GM12865 (cell line): ENCODE data around the gene GPATCH4.

Experiments used
- DNase-seq: peaks from one replicate; pipeline ENCODE4 v3.0.0; 2010; ENCODE audit warnings: low read depth
- H3K4me3 ChIP-seq: 2 replicates; pipeline ENCODE4 v1.5.1; 2011; ENCODE audit warnings: mild to moderate bottlenecking, low read depth, low read length, control low read depth
- TF ChIP-seq, protein P1 (sequence below): IDR thresholded peaks from 2 replicates; pipeline ENCODE4 v1.5.1; 2011; ENCODE audit warnings: low read length, control low read depth, low read depth, inconsistent platforms; ENCODE audit not compliant: insufficient read depth; ENCODE audit errors: missing control alignments

Gene GPATCH4

DNA sequence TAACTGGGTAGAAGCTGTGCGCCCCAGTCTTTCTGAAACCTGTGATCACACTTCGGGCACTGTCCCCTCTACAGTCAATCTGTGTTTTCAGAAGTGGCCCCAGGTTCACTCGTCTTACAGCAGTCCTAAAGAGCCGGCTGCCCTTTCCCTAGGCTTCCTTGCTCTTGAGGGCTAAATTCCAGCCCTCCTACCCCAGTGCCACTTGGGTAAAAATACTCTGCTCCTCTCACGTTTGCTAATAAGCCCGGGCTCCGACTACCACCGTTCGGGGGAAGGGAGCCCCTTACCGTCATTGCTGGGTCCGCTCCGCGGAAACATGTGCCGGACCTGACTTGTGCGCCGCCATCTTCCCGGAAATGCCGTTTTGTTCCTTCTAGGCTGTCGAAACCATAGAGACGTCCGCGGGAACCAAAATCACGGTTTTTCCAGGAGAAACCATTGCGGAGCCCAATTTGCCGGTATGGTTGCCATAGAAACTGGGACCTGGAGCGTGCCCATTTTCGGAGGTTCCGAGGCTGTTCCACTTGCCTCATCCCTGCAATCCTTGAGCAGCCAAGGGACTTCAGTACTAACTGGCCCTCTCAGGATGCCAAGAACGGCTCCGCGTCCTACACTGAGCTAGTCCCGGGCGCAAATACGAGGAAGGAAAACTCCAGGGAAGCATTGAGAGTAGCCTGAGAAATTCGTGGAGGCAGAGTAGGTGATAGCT lies at the start of gene GPATCH4:
GPATCH4 (minus strand) TSS at position 358 of the 709 bp plus-strand sequence.
- DNase-seq: peak; percentile 91
- TF ChIP-seq, protein P1, sequence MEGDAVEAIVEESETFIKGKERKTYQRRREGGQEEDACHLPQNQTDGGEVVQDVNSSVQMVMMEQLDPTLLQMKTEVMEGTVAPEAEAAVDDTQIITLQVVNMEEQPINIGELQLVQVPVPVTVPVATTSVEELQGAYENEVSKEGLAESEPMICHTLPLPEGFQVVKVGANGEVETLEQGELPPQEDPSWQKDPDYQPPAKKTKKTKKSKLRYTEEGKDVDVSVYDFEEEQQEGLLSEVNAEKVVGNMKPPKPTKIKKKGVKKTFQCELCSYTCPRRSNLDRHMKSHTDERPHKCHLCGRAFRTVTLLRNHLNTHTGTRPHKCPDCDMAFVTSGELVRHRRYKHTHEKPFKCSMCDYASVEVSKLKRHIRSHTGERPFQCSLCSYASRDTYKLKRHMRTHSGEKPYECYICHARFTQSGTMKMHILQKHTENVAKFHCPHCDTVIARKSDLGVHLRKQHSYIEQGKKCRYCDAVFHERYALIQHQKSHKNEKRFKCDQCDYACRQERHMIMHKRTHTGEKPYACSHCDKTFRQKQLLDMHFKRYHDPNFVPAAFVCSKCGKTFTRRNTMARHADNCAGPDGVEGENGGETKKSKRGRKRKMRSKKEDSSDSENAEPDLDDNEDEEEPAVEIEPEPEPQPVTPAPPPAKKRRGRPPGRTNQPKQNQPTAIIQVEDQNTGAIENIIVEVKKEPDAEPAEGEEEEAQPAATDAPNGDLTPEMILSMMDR: no peak
- peak within 1 kb of the TSS; percentile 100 for H3K4me3 ChIP-seq

DNA sequence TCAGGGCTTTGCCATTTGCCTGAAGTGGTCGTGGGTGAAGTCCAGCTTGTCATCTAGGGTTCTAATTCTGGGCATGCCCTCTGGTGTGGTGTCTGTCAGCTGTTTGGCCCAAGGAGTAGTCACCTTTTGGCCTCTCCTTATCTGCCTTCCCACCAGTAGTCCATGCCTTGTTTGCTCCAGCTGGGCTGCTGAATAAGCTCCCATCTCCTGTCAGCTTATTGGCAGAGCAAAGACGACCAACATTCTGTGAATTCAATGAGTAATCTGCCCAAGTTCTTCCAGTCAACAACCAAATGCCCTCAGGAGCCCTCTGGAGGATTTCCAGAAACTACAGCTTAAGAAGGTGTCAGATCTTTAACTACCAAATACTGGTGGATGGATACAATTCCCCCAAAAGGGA lies 47.7 kb upstream of the GPATCH4 start:
- DNase-seq: no peak
- TF ChIP-seq, protein P1: no peak
- no peak overlapping the region for H3K4me3 ChIP-seq

DNA sequence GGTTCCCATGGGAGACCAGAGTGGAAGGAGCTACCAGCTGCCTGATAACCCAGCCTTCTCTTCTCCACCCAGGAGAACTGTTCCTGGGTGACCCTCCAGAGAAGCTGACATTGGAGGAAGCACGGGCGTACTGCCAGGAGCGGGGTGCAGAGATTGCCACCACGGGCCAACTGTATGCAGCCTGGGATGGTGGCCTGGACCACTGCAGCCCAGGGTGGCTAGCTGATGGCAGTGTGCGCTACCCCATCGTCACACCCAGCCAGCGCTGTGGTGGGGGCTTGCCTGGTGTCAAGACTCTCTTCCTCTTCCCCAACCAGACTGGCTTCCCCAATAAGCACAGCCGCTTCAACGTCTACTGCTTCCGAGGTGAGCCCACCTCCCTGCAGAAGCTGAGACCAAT lies 47.2 kb upstream of the GPATCH4 start:
- TF ChIP-seq, protein P1: no peak
- H3K4me3 ChIP-seq: no peak overlapping the region
- no peak for DNase-seq

DNA sequence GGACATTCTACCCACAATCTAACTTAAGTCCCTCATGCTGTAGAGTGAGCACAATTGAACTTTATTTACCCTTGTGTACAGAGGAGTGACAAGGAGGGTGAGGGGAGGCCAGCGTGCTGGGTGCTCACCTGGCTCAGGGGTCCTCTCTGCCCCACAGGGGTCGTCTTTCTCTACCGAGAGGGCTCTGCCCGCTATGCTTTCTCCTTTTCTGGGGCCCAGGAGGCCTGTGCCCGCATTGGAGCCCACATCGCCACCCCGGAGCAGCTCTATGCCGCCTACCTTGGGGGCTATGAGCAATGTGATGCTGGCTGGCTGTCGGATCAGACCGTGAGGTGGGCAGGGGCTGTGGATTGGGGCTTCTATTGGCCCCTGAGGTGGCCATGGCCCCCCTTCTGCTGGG lies 46.1 kb upstream of the GPATCH4 start:
- H3K4me3 ChIP-seq: no peak overlapping the region
- no peak for DNase-seq
- TF ChIP-seq, protein P1: no peak

DNA sequence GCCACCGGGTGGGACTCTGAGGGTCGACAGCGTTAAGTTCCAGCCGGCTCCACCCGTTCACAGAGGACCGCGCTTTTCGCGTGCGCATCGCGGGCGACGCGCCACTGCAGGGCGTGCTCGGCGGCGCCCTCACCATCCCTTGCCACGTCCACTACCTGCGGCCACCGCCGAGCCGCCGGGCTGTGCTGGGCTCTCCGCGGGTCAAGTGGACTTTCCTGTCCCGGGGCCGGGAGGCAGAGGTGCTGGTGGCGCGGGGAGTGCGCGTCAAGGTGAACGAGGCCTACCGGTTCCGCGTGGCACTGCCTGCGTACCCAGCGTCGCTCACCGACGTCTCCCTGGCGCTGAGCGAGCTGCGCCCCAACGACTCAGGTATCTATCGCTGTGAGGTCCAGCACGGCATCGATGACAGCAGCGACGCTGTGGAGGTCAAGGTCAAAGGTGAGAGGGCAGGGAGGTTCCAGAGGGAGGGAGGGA lies 45.5 kb upstream of the GPATCH4 start:
- DNase-seq: no peak
- no peak overlapping the region for H3K4me3 ChIP-seq
- TF ChIP-seq, protein P1: no peak

DNA sequence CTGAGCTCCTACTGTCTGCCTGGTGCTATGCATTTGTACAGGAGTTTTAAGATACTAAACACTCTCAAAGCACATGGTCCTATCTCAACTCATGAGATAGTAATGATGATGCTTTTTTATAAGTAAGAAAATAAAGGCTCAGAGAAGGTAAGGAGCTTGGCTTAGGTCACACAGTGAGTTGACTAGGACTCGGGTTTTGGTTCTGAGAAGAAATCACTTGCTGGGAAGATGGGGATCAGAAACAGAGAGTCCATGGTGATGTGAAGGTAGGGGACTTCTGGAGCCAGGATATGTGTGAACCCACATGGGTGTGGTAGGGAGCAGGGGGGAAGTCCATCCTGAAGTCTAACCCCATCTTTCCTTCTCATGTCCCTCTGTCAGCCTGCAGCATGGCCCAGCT lies 44.4 kb upstream of the GPATCH4 start:
- no peak overlapping the region for H3K4me3 ChIP-seq
- DNase-seq: no peak
- TF ChIP-seq, protein P1: no peak

DNA sequence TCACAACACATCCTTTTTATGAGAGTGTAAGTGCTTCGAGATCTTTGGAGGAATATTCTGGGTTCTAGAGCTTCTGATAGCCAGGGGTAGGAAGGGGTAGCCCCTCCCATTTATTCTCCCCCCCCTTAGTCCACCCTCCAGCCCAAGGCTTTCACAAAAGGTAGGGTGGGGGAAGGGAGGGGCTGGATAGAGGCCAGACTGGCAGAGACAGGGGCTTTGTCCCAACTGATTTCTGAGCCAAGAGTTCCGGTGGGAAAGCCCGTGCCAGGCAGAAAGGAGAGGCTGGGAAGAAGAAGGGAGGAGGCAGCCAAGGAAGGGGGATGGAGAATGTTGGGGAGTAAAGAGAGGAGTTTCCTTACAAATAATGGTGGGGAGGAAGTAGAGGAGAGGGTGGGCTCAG lies 43.8 kb upstream of the GPATCH4 start:
- DNase-seq: no peak
- TF ChIP-seq, protein P1: no peak
- H3K4me3 ChIP-seq: no peak overlapping the region
